Gastroesophageal sphincter (tissue), 3 donors: ENCODE measurements around the gene CADPS2.

Experiments used
- CTCF ChIP-seq, 4 experiments: fragments of 200-600 bp in 2 of 4; fragments of 450-650 bp in 2 of 4; sonication (generic) in 1 of 4; IDR thresholded peaks; one replicate each; pipeline ENCODE4 v1.5.1; 2017 to 2019; ENCODE audit warnings: antibody characterized with exemption in 4 of 4, mild to moderate bottlenecking in 2 of 4, moderate library complexity in 2 of 4
- EP300 ChIP-seq: sonication (generic); formaldehyde crosslinking; IDR thresholded peaks from one replicate; pipeline ENCODE4 v1.6.1; 2017; ENCODE audit warnings: antibody characterized with exemption, mild to moderate bottlenecking

- TF ChIP-seq EP300 (no peak), CTCF (IDR thresholded peaks at IDR 0.05) (no peak)
Measured at GRCh38 chr7:122758501-122758900, 127.8 kb downstream of the CADPS2 start.
